Measurements from ENCODE around the gene CABP2.
"Not testable (repeated sequence)": the region's sequence is repeated elsewhere in the genome, so short reads cannot be mapped to it uniquely, and the experiment has no call there.

The CABP2 gene

GRCh38 chr11:67486481-67487195 is 36.6 kb downstream of the CABP2 start:
- no peaks in the 10 kb centered on the region for H3K9me3 Mint-ChIP-seq
- H3K4me3 Mint-ChIP-seq = peak overlapping the region; percentile 90
- peaks cover 73% of the 10 kb centered on the region for H3K4me1 Mint-ChIP-seq (ENCODE audit: low read depth)
- no peaks in the 10 kb centered on the region for H3K27me3 Mint-ChIP-seq
- H3K36me3 Mint-ChIP-seq (ENCODE audit: low read depth) = peaks cover 47% of the 10 kb centered on the region
- peak overlapping the region; percentile 92 for H3K27ac Mint-ChIP-seq

- peak overlapping the region; percentile 92 for H3K27ac Mint-ChIP-seq
- not testable (repeated sequence) for H3K27me3 Mint-ChIP-seq, H3K9me3 Mint-ChIP-seq
- peaks cover 45% of the 10 kb centered on the region for H3K36me3 Mint-ChIP-seq (ENCODE audit: low read depth)
- peak overlapping the region; percentile 90 for H3K4me3 Mint-ChIP-seq
- H3K4me1 Mint-ChIP-seq (ENCODE audit: low read depth) = peaks cover 73% of the 10 kb centered on the region
These were observed 37.3 kb downstream of the CABP2 start for GRCh38 chr11:67485873-67486361.

DNA sequence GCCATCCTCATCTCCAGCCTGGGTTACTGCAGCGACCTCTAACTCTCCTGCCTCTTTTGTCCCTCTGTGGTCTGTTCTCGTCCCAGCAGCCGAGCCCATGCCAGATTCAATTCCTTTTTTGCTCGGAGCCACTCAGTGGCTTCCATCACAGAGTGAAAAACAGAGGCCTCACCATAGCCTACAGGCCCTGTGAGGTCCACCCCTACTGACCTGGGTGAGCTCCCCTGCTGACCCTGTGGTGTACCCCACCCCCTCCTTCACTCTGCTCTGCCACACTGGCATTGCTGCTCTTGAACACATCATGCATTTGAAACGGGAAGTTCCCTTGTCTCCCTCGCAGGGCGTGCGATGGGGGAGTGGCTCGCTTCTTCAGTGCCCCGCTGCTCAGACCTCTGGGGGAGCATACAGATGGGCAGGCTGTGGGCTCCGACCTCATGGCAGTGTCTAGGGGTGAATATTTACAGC is 38.4 kb downstream of the CABP2 start:
- H3K36me3 Mint-ChIP-seq (ENCODE audit: low read depth) = peaks cover 41% of the 10 kb centered on the region

DNA sequence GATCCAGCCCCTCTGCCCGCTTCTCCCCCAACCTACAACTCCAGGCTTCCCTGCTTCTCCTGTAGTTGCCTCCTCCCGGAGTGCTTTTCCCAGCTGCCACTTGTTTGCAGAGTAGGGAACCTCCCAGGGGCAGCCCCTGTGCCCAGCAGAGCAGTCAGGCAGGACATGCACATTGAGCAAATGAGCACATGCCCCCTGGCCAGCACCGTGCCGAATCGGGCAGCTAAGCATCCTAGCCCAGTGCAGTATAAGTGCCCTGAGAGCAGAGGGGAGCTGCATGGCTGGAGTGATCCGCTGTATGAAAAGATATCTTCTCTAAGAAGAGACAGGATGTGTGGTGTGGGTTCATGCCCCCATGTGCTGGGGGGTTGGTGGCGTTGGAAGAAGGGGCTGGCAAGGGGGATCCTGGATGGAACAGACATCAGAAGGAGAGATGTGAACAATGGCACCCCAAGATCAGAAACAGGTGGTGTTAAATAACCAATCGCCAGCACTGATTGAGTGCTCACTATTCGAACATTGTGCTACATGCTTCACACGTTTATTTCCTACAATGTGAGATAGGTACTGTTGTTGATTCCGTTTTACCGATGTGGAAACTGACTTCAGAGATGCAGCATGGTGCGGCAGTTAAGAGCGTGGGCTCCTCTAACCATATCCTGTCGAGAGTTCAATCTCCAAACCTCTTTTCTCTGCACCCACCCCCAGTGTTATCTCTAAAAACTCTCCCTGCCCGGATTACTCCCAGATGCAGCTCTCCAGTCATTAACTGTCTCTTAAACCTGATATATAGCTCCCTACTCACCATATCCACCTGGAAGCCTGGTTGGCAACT is 39.2 kb downstream of the CABP2 start:
- Mint-ChIP-seq H3K4me1 (ENCODE audit: low read depth) (peaks cover 67% of the 10 kb centered on the region), H3K4me3 (peak overlapping the region; percentile 90), H3K9me3 (no peaks in the 10 kb centered on the region), H3K27ac (peak overlapping the region; percentile 99), H3K27me3 (no peaks in the 10 kb centered on the region), H3K36me3 (ENCODE audit: low read depth) (peaks cover 36% of the 10 kb centered on the region)

More for the DNA sequence above, 38.4 kb downstream of the CABP2 start:
- H3K27me3 Mint-ChIP-seq = no peaks in the 10 kb centered on the region
- H3K27ac Mint-ChIP-seq = peak overlapping the region; percentile 99
- H3K4me3 Mint-ChIP-seq = peak overlapping the region; percentile 90
- H3K9me3 Mint-ChIP-seq = no peaks in the 10 kb centered on the region
- H3K4me1 Mint-ChIP-seq (ENCODE audit: low read depth) = peaks cover 72% of the 10 kb centered on the region

GRCh38 chr11:67482827-67483798 is 40.1 kb downstream of the CABP2 start, which contains the start of gene AIP:
AIP (plus strand) TSS chr11:67483026; CDS start chr11:67483159, 133 bp downstream.
- no peaks in the 10 kb centered on the region for H3K9me3 Mint-ChIP-seq
- peak within 1 kb of the TSS; percentile 90 for H3K4me3 Mint-ChIP-seq
- H3K27me3 Mint-ChIP-seq = no peaks in the 10 kb centered on the region
- peaks cover 36% of the 10 kb centered on the region for H3K36me3 Mint-ChIP-seq (ENCODE audit: low read depth)
- peaks cover 58% of the 10 kb centered on the region for H3K4me1 Mint-ChIP-seq (ENCODE audit: low read depth)
- peak within 1 kb of the TSS; percentile 99 for H3K27ac Mint-ChIP-seq

DNA sequence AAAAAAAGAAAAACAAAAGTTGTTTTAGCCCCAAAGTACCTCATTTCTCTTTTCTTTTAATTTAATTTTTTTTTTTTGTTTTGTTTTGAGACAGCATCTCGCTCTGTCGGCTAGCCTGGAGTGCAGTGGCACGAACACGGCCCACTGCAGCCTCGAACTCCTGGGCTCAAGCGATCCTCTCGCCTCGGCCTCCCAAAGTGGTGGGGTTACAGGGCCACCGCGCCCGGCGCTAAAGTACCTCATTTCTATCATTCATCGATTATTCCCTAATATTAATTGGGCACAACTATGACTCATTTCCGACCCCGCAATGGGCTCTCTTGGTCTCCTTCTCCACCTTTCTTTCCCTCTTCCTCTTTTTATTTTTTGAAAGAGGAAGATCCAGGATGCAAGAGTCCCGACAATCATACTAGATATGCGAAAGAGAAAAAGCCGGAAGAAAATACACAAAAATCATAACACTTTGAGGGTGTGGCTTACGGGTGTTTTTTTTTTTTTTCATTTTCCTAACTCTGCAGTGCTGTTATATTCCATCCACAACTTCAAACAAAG is 40.9 kb downstream of the CABP2 start:
- no peaks in the 10 kb centered on the region for H3K27me3 Mint-ChIP-seq
- H3K4me1 Mint-ChIP-seq (ENCODE audit: low read depth) = peaks cover 50% of the 10 kb centered on the region
- peaks cover 28% of the 10 kb centered on the region for H3K36me3 Mint-ChIP-seq (ENCODE audit: low read depth)
- H3K4me3 Mint-ChIP-seq = peak overlapping the region; percentile 90
- peak overlapping the region; percentile 99 for H3K27ac Mint-ChIP-seq
- H3K9me3 Mint-ChIP-seq = no peaks in the 10 kb centered on the region

DNA sequence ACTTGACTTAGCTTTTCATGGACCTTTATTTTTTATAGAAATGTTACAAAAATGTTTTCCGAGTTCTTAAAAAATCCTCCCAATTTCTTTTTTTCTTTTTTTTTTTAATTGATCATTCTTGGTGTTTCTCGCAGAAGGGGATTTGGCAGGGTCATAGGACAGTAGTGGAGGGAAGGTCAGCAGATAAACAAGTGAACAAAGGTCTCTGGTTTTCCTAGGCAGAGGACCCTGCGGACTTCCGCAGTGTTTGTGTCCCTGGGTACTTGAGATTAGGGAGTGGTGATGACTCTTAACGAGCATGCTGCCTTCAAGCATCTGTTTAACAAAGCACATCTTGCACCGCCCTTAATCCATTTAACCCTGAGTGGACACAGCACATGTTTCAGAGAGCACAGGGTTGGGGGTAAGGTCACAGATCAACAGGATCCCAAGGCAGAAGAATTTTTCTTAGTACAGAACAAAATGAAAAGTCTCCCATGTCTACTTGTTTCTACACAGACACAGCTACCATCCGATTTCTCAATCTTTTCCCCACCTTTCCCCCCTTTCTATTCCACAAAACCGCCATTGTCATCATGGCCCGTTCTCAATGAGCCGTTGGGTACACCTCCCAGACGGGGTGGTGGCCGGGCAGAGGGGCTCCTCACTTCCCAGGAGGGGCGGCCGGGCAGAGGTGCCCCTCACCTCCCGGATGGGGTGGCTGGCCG is 45.7 kb downstream of the CABP2 start:
- not testable (repeated sequence) for H3K4me1 Mint-ChIP-seq (ENCODE audit: low read depth); H3K27me3 Mint-ChIP-seq; H3K9me3 Mint-ChIP-seq; H3K4me3 Mint-ChIP-seq; H3K36me3 Mint-ChIP-seq (ENCODE audit: low read depth); H3K27ac Mint-ChIP-seq

GRCh38 chr11:67476692-67477091 is 46.6 kb downstream of the CABP2 start:
- H3K36me3 Mint-ChIP-seq (ENCODE audit: low read depth); H3K27ac Mint-ChIP-seq; H3K4me3 Mint-ChIP-seq; H3K27me3 Mint-ChIP-seq; H3K9me3 Mint-ChIP-seq; H3K4me1 Mint-ChIP-seq (ENCODE audit: low read depth): not testable (repeated sequence)

GRCh38 chr11:67472882-67473281 is 50.4 kb downstream of the CABP2 start:
- peaks cover 10% of the 10 kb centered on the region for H3K4me1 Mint-ChIP-seq (ENCODE audit: low read depth)
- no peak overlapping the region for H3K27ac Mint-ChIP-seq
- H3K4me3 Mint-ChIP-seq = no peak overlapping the region
- no peaks in the 10 kb centered on the region for H3K27me3 Mint-ChIP-seq
- no peaks in the 10 kb centered on the region for H3K36me3 Mint-ChIP-seq (ENCODE audit: low read depth)
- H3K9me3 Mint-ChIP-seq = no peaks in the 10 kb centered on the region

DNA sequence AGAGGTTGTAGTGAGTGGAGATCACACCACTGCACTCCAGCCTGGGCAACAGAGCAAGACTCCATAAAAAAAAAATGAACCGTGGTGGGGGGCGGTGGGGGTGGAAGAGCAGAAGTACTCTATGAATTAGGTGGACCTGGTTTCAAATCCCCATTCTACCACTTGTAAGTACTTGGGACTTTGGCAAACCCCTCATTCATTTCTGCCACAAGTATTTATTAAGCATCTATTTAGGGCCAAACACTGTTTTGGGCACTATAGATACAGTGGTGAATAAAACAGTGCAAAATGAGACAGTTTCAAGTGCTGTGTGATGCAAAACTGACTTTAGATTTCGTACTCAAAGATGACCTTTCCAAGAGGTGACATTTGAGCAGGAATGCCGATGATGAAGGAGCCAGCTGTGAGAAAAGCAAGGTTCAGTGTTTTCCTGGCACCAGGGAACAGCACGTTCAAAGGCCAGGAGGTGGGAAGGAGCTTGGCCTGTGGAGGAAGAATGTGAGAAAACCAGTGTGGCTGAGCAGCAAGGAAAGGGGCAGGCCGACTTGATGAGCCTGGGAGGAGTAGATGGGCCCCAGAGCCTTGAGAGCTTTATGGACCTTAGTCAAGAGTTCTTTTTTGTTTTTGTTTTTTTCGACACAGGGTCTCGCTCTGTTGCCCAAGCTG is 52.8 kb downstream of the CABP2 start:
- Mint-ChIP-seq H3K4me1 (ENCODE audit: low read depth) (peaks cover 26% of the 10 kb centered on the region), H3K9me3 (no peaks in the 10 kb centered on the region), H3K27ac (peak overlapping the region; percentile 61), H3K27me3 (no peaks in the 10 kb centered on the region), H3K36me3 (ENCODE audit: low read depth) (no peaks in the 10 kb centered on the region), H3K4me3 (peak overlapping the region; percentile 75)

GRCh38 chr11:67469508-67469811 is 53.8 kb downstream of the CABP2 start:
- no peaks in the 10 kb centered on the region for H3K9me3 Mint-ChIP-seq
- peak overlapping the region; percentile 75 for H3K4me3 Mint-ChIP-seq
- H3K36me3 Mint-ChIP-seq (ENCODE audit: low read depth) = no peaks in the 10 kb centered on the region
- H3K27ac Mint-ChIP-seq = peak overlapping the region; percentile 86
- H3K4me1 Mint-ChIP-seq (ENCODE audit: low read depth) = peaks cover 30% of the 10 kb centered on the region
- no peaks in the 10 kb centered on the region for H3K27me3 Mint-ChIP-seq
